Upper lobe of left lung (tissue), 6 donors: ENCODE results near the gene TVP23A. TPM values are rescaled to one million over a fixed set of nuclear protein-coding genes. Genes with fewer than 3 reads are reported as not detected.
"Not testable (repeated sequence)": the region's sequence is repeated elsewhere in the genome, so short reads cannot be mapped to it uniquely, and the experiment has no call there.

Experiments used
- ATAC-seq, 2 donors: fragments of 200-7000 bp; cut with Tn5 transposase; one replicate each; pipeline ENCODE4 v1.9.1; 2022; ENCODE audit warnings: mild to moderate bottlenecking in 2 of 2, moderate library complexity in 2 of 2; ENCODE audit not compliant: low FRiP score in 2 of 2
- DNase-seq, 2 donors: peaks; one replicate each; pipeline ENCODE4 v3.0.0-alpha.2; 2019 to 2020
- H3K27ac ChIP-seq, 4 donors: fragments of 200-600 bp; sonication (generic); one replicate each; pipeline ENCODE4 v1.5.1; 2016 to 2019
- H3K27me3 ChIP-seq, 4 donors: fragments of 200-600 bp; sonication (generic); one replicate each; pipeline ENCODE4 v1.5.1; 2017 to 2019
- H3K36me3 ChIP-seq, 4 donors: fragments of 200-600 bp; sonication (generic); one replicate each; pipeline ENCODE4 v1.5.1; 2016 to 2019
- H3K4me1 ChIP-seq, 4 donors: fragments of 200-600 bp; sonication (generic); one replicate each; pipeline ENCODE4 v1.5.1; 2018 to 2019
- H3K4me3 ChIP-seq, 4 donors: fragments of 200-600 bp; sonication (generic); one replicate each; pipeline ENCODE4 v1.5.1; 2017 to 2019; ENCODE audit warnings: mild to moderate bottlenecking in 2 of 4, moderate library complexity in 1 of 4
- H3K9me3 ChIP-seq, 4 donors: fragments of 200-600 bp; sonication (generic); one replicate each; pipeline ENCODE4 v1.5.1; 2018 to 2019
- EP300 ChIP-seq, 4 donors: sonication (generic); formaldehyde crosslinking; IDR thresholded peaks; one replicate each; pipeline ENCODE4 v1.5.1; 2017; ENCODE audit warnings: antibody characterized with exemption in 4 of 4, control low read depth in 2 of 4
- POLR2A ChIP-seq, 4 donors: fragments of 450-650 bp; IDR thresholded peaks; one replicate each; pipeline ENCODE4 v1.5.1; 2016 to 2017; ENCODE audit warnings: antibody characterized with exemption in 4 of 4, mild to moderate bottlenecking in 2 of 4
- POLR2AphosphoS5 ChIP-seq, 2 donors: sonication (generic); formaldehyde crosslinking; IDR thresholded peaks; one replicate each; pipeline ENCODE4 v1.5.1; 2017; ENCODE audit warnings: antibody characterized with exemption in 2 of 2
- WGBS, 2 donors: methylation state at CpG; one replicate each; pipeline ENCODE4 v1.1.5; 2017 to 2018; 5-methylcytosine and 5-hydroxymethylcytosine counted together
- total RNA-seq, 6 donors: library from RNA; depleted of rRNA in 4 of 6; stranded (reverse); fragments of >200 nt in 4 of 6; gene quantifications; one replicate each; pipeline versions ENCODE4 v1.1.0 to v1.2.1, GENCODE V29; 2016 to 2021
- TF ChIP-seq, protein P1 (sequence below), 6 experiments: fragments of 450-650 bp in 4 of 6; fragments of 200-600 bp in 2 of 6; sonication (generic) in 2 of 6; IDR thresholded peaks; one replicate each; pipeline ENCODE4 v1.5.1; 2016 to 2019; ENCODE audit warnings: antibody characterized with exemption in 6 of 6
- donor health status: DM: no; HTN: no; CAD: no; lungs with moderate emphysema.
- donor health status: DM: no; HTN: yes; CAD: no; lungs with severe emphysema.

Gene TVP23A
- total RNA-seq, 6 donors from 2014 or later = 0.20 to 2.3 (median 0.61) TPM; not detected in 2

DNA sequence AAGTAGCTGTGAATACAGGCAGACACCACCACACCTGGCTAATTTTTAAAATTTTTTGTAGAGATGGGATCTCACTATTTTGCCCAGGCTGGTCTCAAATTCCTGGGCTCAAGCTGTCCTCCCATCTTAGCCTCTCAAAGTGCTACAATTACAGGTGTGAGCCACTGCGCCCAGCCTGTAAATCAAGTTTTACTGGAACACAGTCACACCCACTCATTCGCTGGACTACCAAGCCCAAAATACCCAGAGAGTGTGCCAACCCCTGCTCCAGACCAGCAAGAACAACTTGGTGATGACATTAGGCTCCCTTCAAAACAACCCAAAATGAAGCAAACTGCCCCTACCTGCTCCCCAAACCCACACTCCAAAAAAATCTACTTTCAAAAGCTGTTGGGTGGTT is 36.0 kb downstream of the TVP23A start:
- TF ChIP-seq, protein P1, sequence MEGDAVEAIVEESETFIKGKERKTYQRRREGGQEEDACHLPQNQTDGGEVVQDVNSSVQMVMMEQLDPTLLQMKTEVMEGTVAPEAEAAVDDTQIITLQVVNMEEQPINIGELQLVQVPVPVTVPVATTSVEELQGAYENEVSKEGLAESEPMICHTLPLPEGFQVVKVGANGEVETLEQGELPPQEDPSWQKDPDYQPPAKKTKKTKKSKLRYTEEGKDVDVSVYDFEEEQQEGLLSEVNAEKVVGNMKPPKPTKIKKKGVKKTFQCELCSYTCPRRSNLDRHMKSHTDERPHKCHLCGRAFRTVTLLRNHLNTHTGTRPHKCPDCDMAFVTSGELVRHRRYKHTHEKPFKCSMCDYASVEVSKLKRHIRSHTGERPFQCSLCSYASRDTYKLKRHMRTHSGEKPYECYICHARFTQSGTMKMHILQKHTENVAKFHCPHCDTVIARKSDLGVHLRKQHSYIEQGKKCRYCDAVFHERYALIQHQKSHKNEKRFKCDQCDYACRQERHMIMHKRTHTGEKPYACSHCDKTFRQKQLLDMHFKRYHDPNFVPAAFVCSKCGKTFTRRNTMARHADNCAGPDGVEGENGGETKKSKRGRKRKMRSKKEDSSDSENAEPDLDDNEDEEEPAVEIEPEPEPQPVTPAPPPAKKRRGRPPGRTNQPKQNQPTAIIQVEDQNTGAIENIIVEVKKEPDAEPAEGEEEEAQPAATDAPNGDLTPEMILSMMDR (IDR thresholded peaks at IDR 0.05) = no peak
- no peak for TF ChIP-seq POLR2A (IDR thresholded peaks at IDR 0.05)
- no peak for TF ChIP-seq EP300 (IDR thresholded peaks at IDR 0.05)
- no peak for TF ChIP-seq POLR2AphosphoS5 (IDR thresholded peaks at IDR 0.05)
- Histone ChIP-seq H3K4me1 (no peaks in the 10 kb centered on the region), H3K4me3 (no peak overlapping the region), H3K9me3 (no peaks in the 10 kb centered on the region), H3K36me3 (no peaks in the 10 kb centered on the region), H3K27ac (no peak overlapping the region), H3K27me3 (no peaks in the 10 kb centered on the region)
- 33 to 61% methylated on average over 1 to 2 of the region's 2 CpGs for WGBS, 2 donors
- peak in 1 of 2 donors; percentile 54 for DNase-seq
- no peak for ATAC-seq

DNA sequence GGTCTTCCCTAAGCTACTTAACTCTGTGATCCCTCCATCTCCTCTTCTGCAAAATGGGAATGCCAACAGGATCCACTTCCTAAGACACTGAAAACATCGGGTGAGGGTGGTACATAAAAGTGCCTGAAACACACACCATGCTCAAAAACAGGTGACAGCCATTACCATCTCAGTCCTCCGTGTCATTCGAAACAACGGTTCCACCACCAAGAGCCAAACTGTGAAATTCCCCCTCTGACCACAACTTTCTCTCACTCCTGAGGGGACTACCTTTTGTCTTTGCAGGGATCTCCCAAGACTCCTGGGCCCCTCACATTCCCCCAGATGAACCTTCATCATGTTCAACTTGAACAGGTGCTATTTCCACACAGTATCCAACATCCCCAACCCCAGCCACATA is 38.0 kb downstream of the TVP23A start:
- no peaks in the 10 kb centered on the region for H3K4me1 ChIP-seq
- no peak overlapping the region for H3K27ac ChIP-seq
- TF ChIP-seq POLR2A (IDR thresholded peaks at IDR 0.05) (no peak), POLR2AphosphoS5 (IDR thresholded peaks at IDR 0.05) (no peak), EP300 (IDR thresholded peaks at IDR 0.05) (no peak)
- TF ChIP-seq, protein P1 (IDR thresholded peaks at IDR 0.05) = no peak
- H3K9me3 ChIP-seq = no peaks in the 10 kb centered on the region
- no peak overlapping the region for H3K4me3 ChIP-seq
- 81 to 90% methylated on average over 4 of the region's 4 CpGs for WGBS, 2 donors
- no peaks in the 10 kb centered on the region for H3K36me3 ChIP-seq
- DNase-seq (no peak), ATAC-seq (no peak)
- H3K27me3 ChIP-seq = no peaks in the 10 kb centered on the region

DNA sequence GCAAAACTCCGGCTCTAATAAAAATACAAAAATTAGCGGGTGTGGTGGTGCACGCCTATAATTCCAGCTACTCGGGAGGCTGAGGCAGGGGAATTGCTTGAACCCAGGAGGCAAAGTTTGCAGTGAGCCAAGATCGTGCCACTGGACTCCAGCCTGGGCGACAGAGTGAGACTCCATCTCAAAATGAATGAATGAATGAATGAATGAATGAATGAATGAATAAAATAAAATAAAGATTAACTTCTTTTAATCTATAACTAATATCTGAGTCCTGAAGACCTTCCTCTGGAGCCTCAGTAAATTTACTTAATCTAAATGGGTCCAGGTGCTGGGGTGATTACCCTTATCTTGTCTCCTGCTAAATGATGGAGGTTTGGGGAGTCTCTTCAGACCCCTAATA is 38.7 kb downstream of the TVP23A start:
- 99% methylated on average over 6 of the region's 6 CpGs for WGBS, 2 donors
- not testable (repeated sequence) for H3K27me3 ChIP-seq, ATAC-seq, H3K4me1 ChIP-seq, H3K27ac ChIP-seq, H3K9me3 ChIP-seq, DNase-seq, H3K36me3 ChIP-seq, H3K4me3 ChIP-seq

DNA sequence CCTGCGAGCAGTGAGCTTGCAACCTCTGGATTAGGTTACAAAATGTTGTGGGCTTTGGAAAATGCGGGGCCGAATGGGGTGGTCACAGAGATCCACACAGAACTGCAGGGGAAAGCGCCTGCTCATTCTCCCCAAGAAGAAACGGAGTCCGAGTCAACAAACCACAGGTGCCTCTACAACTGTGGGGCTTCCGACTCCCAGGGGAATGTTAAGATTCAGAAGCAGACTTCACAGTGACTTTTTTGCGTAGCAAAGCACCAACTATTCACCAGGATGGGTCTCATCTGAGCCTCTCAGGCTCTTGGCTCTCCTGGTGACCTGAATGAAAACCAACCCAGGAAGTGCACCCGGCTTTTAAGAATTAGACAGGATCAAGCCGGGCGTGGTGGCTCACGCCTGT is 41.2 kb downstream of the TVP23A start:
- Histone ChIP-seq H3K4me3 (no peak overlapping the region), H3K27me3 (no peaks in the 10 kb centered on the region), H3K9me3 (no peaks in the 10 kb centered on the region), H3K36me3 (no peaks in the 10 kb centered on the region), H3K27ac (no peak overlapping the region), H3K4me1 (peaks cover 0 to 4% (median 0%) of the 10 kb centered on the region in 4 donors)
- 93 to 98% methylated on average over 12 of the region's 12 CpGs for WGBS, 2 donors
- ATAC-seq = no peak
- TF ChIP-seq POLR2AphosphoS5 (IDR thresholded peaks at IDR 0.05) (no peak), POLR2A (IDR thresholded peaks at IDR 0.05) (no peak), EP300 (IDR thresholded peaks at IDR 0.05) (no peak)
- TF ChIP-seq, protein P1 (IDR thresholded peaks at IDR 0.05) = no peak
- no peak for DNase-seq

DNA sequence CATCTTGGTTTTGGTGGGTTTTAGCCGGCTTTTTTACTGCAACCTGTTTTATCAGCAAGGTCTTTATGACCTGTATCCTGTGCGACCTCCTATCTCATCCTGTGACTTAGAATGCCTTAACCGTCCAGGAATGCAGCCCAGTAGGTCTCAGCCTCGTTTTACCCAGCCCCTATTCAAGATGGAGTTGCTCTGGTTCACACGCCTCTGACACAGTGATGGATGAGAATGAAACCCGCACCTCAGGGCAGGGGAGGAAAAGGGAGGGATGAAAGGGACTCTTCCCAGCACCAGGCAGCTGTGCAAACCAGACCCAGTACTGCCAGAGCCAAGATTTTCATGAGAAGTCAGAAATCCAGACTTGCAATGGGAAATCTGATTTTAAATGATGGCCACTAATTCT is 41.7 kb downstream of the TVP23A start:
- 74% methylated on average over 6 of the region's 6 CpGs for WGBS, 2 donors
- not testable (repeated sequence) for H3K4me3 ChIP-seq, H3K9me3 ChIP-seq, H3K27me3 ChIP-seq, ATAC-seq, DNase-seq, H3K36me3 ChIP-seq, H3K27ac ChIP-seq, H3K4me1 ChIP-seq

DNA sequence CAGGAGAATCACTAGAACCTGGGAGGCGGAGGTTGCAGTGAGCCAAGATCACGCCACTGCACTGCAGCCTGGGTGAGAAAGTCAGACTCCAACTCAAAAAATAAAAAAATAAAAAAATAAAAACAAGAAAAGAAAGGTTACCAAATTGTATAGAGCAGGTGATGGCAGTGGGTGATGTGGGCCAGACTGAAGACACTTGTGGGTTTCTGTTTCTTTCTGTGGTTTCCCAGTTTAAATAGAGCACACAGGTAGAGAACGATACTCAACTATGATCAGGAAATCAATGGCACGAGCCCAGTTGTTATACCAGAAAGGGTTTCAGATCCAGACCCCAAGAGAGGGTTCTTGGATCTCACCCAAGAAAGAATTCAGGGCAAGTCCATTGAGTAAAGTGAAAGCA is 42.3 kb downstream of the TVP23A start:
- TF ChIP-seq, protein P1 (IDR thresholded peaks at IDR 0.05) = no peak
- TF ChIP-seq POLR2AphosphoS5 (IDR thresholded peaks at IDR 0.05) = no peak
- no peak for TF ChIP-seq EP300 (IDR thresholded peaks at IDR 0.05)
- TF ChIP-seq POLR2A (IDR thresholded peaks at IDR 0.05) = no peak
- Histone ChIP-seq H3K9me3 (no peaks in the 10 kb centered on the region), H3K4me1 (peaks cover 0 to 4% (median 0%) of the 10 kb centered on the region in 4 donors), H3K27ac (no peak overlapping the region), H3K27me3 (no peaks in the 10 kb centered on the region), H3K4me3 (no peak overlapping the region), H3K36me3 (no peaks in the 10 kb centered on the region)
- DNase-seq (no peak), ATAC-seq (no peak)
- WGBS, 2 donors = 66 to 75% methylated on average over 4 of the region's 4 CpGs
